WTC11 (cell line): ENCODE data around the gene GRM8. TPM values are rescaled to one million over a fixed set of nuclear protein-coding genes. Genes with fewer than 3 reads are reported as not detected.

Source experiments
- ATAC-seq: fragments of 200-7000 bp; cut with Tn5 transposase; 2 replicates; pipeline ENCODE4 v1.10.0; 2021; ENCODE audit warnings: mild to moderate bottlenecking, moderate library complexity
- CTCF ChIA-PET: fragments of 300-600 bp; sonication (Branson Sonifier 250); formaldehyde crosslinking; loops from one replicate; lab custom pipeline; 2021; ENCODE audit warnings: antibody characterized with exemption; lab: Charles Lee
- POLR2A ChIA-PET: fragments of 350-600 bp; sonication (Branson Sonifier 250); formaldehyde crosslinking; loops from one replicate; lab custom pipeline; 2021; ENCODE audit warnings: antibody characterized with exemption; lab: Charles Lee
- DNase-seq: peaks from one replicate; pipeline ENCODE4 v3.0.0; 2021; ENCODE audit warnings: low spot score
- H3K27ac Mint-ChIP-seq: 2 replicates; pipeline ENCODE4 v1.8.0; 2021; ENCODE audit warnings: mixed read lengths
- H3K27me3 Mint-ChIP-seq: 2 replicates; pipeline ENCODE4 v1.8.0; 2021; ENCODE audit warnings: low read depth, mild to moderate bottlenecking, moderate library complexity, mixed read lengths
- H3K36me3 Mint-ChIP-seq: 2 replicates; pipeline ENCODE4 v1.8.0; 2021; ENCODE audit warnings: mixed read lengths
- H3K4me1 Mint-ChIP-seq: 2 replicates; pipeline ENCODE4 v1.8.0; 2022; ENCODE audit warnings: mixed read lengths
- H3K4me3 Mint-ChIP-seq: 2 replicates; pipeline ENCODE4 v1.8.0; 2021; ENCODE audit warnings: mild to moderate bottlenecking, moderate library complexity, mixed read lengths
- H3K9me3 Mint-ChIP-seq: 2 replicates; pipeline ENCODE4 v1.8.0; 2021; ENCODE audit warnings: mixed read lengths
- CREM ChIP-seq: sonication (generic); formaldehyde crosslinking; IDR thresholded peaks from 2 replicates; pipeline ENCODE4 v1.8.1; 2022; ENCODE audit warnings: mild to moderate bottlenecking, missing genetic modification reagents, moderate library complexity
- ESRRA ChIP-seq: sonication (generic); formaldehyde crosslinking; IDR thresholded peaks from 2 replicates; pipeline ENCODE4 v1.8.1; 2022; ENCODE audit warnings: mild to moderate bottlenecking, missing genetic modification reagents, borderline replicate concordance
- FOXJ3 ChIP-seq: sonication (generic); formaldehyde crosslinking; IDR thresholded peaks from 2 replicates; pipeline ENCODE4 v1.9.0; 2021; ENCODE audit warnings: missing genetic modification reagents, mild to moderate bottlenecking, borderline replicate concordance
- HMGA2 ChIP-seq: fragments of 250-450 bp; sonication (Bioruptor Pico); IDR thresholded peaks from 2 replicates; pipeline ENCODE4 v1.4.0; 2021; ENCODE audit warnings: mild to moderate bottlenecking, moderate library complexity
- IRF2 ChIP-seq: sonication (generic); formaldehyde crosslinking; IDR thresholded peaks from 2 replicates; pipeline ENCODE4 v1.8.0; 2022; ENCODE audit warnings: low read depth, missing genetic modification reagents, borderline replicate concordance
- KAT7 ChIP-seq: sonication (generic); formaldehyde crosslinking; IDR thresholded peaks from 2 replicates; pipeline ENCODE4 v1.8.1; 2023; ENCODE audit warnings: missing genetic modification reagents, mild to moderate bottlenecking, borderline replicate concordance
- MAX ChIP-seq: sonication (generic); formaldehyde crosslinking; IDR thresholded peaks from 2 replicates; pipeline ENCODE4 v1.8.0; 2022; ENCODE audit warnings: mild to moderate bottlenecking, missing genetic modification reagents
- NFE2L1 ChIP-seq: sonication (generic); formaldehyde crosslinking; IDR thresholded peaks from 2 replicates; pipeline ENCODE4 v1.8.1; 2023; ENCODE audit warnings: missing genetic modification reagents
- OVOL2 ChIP-seq: fragments of 250-450 bp; sonication (Bioruptor Pico); IDR thresholded peaks from 2 replicates; pipeline ENCODE4 v1.9.0; 2021; ENCODE audit warnings: mild to moderate bottlenecking, borderline replicate concordance
- PRDM15 ChIP-seq: sonication (generic); formaldehyde crosslinking; IDR thresholded peaks from 2 replicates; pipeline ENCODE4 v1.8.0; 2022; ENCODE audit warnings: missing genetic modification reagents
- PREB ChIP-seq: sonication (generic); formaldehyde crosslinking; IDR thresholded peaks from 2 replicates; pipeline ENCODE4 v1.8.1; 2022; ENCODE audit warnings: mild to moderate bottlenecking, missing genetic modification reagents, moderate library complexity, borderline replicate concordance
- RORB ChIP-seq: fragments of 250-450 bp; sonication (Bioruptor Pico); IDR thresholded peaks from 2 replicates; pipeline ENCODE4 v1.9.0; 2021; ENCODE audit warnings: mild to moderate bottlenecking
- ZNF532 ChIP-seq: fragments of 250-450 bp; sonication (Bioruptor Pico); IDR thresholded peaks from 2 replicates; pipeline ENCODE4 v1.9.0; 2021; ENCODE audit warnings: mild to moderate bottlenecking, borderline replicate concordance
- total RNA-seq: library from RNA; stranded (reverse); gene quantifications from 3 replicates; pipeline ENCODE4 v1.2.3, GENCODE V29; 2021
- TF ChIP-seq, protein P1 (sequence below): sonication (generic); formaldehyde crosslinking; conservative IDR thresholded peaks from 2 replicates; pipeline ENCODE4 v1.8.1; 2023; ENCODE audit warnings: mild to moderate bottlenecking, low read depth, missing genetic modification reagents, moderate library complexity
- TF ChIP-seq, protein P2 (sequence below): sonication (generic); formaldehyde crosslinking; IDR thresholded peaks from 2 replicates; pipeline ENCODE4 v1.8.0; 2023; ENCODE audit warnings: missing genetic modification reagents, mild to moderate bottlenecking, borderline replicate concordance

The GRM8 gene
- total RNA-seq, 1 experiment from 2014 or later = 2.3 TPM

- ATAC-seq (peak; percentile 96), DNase-seq (no peak)
- H3K27me3 Mint-ChIP-seq = no peaks in the 10 kb centered on the region
- ChIA-PET POLR2A (no interaction called here), CTCF (interaction anchor here (1.1 kb wide), 1 partner anchor 25 kb away, joined by 4 read pairs; no protein-coding TSS in a partner anchor)
- TF ChIP-seq PRDM15 (CRISPR knock-in tag) (no peak), PREB (no peak), FOXJ3 (CRISPR knock-in tag) (no peak), ZNF532 (no peak), MAX (CRISPR knock-in tag) (no peak), KAT7 (CRISPR knock-in tag) (no peak), IRF2 (CRISPR knock-in tag) (no peak), OVOL2 (CRISPR knock-in tag) (no peak), RORB (no peak), ESRRA (CRISPR knock-in tag) (no peak), CREM (CRISPR knock-in tag) (no peak), NFE2L1 (CRISPR knock-in tag) (no peak), HMGA2 (CRISPR knock-in tag) (no peak)
- TF ChIP-seq, protein P1, sequence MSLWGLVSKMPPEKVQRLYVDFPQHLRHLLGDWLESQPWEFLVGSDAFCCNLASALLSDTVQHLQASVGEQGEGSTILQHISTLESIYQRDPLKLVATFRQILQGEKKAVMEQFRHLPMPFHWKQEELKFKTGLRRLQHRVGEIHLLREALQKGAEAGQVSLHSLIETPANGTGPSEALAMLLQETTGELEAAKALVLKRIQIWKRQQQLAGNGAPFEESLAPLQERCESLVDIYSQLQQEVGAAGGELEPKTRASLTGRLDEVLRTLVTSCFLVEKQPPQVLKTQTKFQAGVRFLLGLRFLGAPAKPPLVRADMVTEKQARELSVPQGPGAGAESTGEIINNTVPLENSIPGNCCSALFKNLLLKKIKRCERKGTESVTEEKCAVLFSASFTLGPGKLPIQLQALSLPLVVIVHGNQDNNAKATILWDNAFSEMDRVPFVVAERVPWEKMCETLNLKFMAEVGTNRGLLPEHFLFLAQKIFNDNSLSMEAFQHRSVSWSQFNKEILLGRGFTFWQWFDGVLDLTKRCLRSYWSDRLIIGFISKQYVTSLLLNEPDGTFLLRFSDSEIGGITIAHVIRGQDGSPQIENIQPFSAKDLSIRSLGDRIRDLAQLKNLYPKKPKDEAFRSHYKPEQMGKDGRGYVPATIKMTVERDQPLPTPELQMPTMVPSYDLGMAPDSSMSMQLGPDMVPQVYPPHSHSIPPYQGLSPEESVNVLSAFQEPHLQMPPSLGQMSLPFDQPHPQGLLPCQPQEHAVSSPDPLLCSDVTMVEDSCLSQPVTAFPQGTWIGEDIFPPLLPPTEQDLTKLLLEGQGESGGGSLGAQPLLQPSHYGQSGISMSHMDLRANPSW (CRISPR knock-in tag) = no peak
- TF ChIP-seq, protein P2, sequence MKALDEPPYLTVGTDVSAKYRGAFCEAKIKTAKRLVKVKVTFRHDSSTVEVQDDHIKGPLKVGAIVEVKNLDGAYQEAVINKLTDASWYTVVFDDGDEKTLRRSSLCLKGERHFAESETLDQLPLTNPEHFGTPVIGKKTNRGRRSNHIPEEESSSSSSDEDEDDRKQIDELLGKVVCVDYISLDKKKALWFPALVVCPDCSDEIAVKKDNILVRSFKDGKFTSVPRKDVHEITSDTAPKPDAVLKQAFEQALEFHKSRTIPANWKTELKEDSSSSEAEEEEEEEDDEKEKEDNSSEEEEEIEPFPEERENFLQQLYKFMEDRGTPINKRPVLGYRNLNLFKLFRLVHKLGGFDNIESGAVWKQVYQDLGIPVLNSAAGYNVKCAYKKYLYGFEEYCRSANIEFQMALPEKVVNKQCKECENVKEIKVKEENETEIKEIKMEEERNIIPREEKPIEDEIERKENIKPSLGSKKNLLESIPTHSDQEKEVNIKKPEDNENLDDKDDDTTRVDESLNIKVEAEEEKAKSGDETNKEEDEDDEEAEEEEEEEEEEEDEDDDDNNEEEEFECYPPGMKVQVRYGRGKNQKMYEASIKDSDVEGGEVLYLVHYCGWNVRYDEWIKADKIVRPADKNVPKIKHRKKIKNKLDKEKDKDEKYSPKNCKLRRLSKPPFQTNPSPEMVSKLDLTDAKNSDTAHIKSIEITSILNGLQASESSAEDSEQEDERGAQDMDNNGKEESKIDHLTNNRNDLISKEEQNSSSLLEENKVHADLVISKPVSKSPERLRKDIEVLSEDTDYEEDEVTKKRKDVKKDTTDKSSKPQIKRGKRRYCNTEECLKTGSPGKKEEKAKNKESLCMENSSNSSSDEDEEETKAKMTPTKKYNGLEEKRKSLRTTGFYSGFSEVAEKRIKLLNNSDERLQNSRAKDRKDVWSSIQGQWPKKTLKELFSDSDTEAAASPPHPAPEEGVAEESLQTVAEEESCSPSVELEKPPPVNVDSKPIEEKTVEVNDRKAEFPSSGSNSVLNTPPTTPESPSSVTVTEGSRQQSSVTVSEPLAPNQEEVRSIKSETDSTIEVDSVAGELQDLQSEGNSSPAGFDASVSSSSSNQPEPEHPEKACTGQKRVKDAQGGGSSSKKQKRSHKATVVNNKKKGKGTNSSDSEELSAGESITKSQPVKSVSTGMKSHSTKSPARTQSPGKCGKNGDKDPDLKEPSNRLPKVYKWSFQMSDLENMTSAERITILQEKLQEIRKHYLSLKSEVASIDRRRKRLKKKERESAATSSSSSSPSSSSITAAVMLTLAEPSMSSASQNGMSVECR = no peak
- no peaks in the 10 kb centered on the region for H3K9me3 Mint-ChIP-seq
- H3K36me3 Mint-ChIP-seq = no peaks in the 10 kb centered on the region
- H3K27ac Mint-ChIP-seq = peak overlapping the region; percentile 95
- H3K4me1 Mint-ChIP-seq = peaks cover 38% of the 10 kb centered on the region
- peak overlapping the region; percentile 27; the same call in 1 of the 2 replicates for H3K4me3 Mint-ChIP-seq
Observed at GRCh38 chr7:126778101-126778500, 474.6 kb downstream of the GRM8 start.
